H9 (cell line): ENCODE results near the gene GTF3C5. TPM values are rescaled to one million over a fixed set of nuclear protein-coding genes. Genes with fewer than 3 reads are reported as not detected.

Source experiments
- DNase-seq: peaks from one replicate; pipeline ENCODE4 v3.0.0-alpha.2; 2017
- H2AFZ ChIP-seq: one replicate; pipeline ENCODE4 v1.6.1; 2013; ENCODE audit warnings: mild to moderate bottlenecking, low read length, control low read depth, moderate library complexity
- H2AK5ac ChIP-seq: 2 replicates; pipeline ENCODE4 v1.6.1; 2013; ENCODE audit warnings: low read length, control low read depth, mixed read lengths; ENCODE audit not compliant: insufficient read length
- H2BK120ac ChIP-seq: one replicate; pipeline ENCODE4 v1.6.1; 2013; ENCODE audit warnings: low read depth, mild to moderate bottlenecking, low read length, control low read depth, inconsistent platforms; ENCODE audit not compliant: poor library complexity, severe bottlenecking
- H2BK12ac ChIP-seq: 2 replicates; pipeline ENCODE4 v1.6.1; 2013; ENCODE audit warnings: low read length, control low read depth, mixed read lengths, low read depth; ENCODE audit not compliant: insufficient read length
- H2BK15ac ChIP-seq: 2 replicates; pipeline ENCODE4 v1.6.1; 2013; ENCODE audit warnings: low read depth, low read length, control low read depth
- H2BK20ac ChIP-seq: one replicate; pipeline ENCODE4 v1.6.1; 2013; ENCODE audit warnings: low read depth, mild to moderate bottlenecking, low read length, control low read depth, inconsistent platforms; ENCODE audit not compliant: poor library complexity, severe bottlenecking
- H2BK5ac ChIP-seq: 2 replicates; pipeline ENCODE4 v1.6.1; 2013; ENCODE audit warnings: low read length, control low read depth, mixed read lengths; ENCODE audit not compliant: insufficient read length
- H3K14ac ChIP-seq: 2 replicates; pipeline ENCODE4 v1.6.1; 2013; ENCODE audit warnings: low read length, control low read depth; ENCODE audit not compliant: insufficient read depth
- H3K18ac ChIP-seq: 2 replicates; pipeline ENCODE4 v1.6.1; 2013; ENCODE audit warnings: low read depth, mild to moderate bottlenecking, mixed read lengths, low read length, control low read depth; ENCODE audit not compliant: insufficient read length
- H3K23ac ChIP-seq: 2 replicates; pipeline ENCODE4 v1.6.1; 2013; ENCODE audit warnings: low read length, control low read depth, mixed read lengths, low read depth; ENCODE audit not compliant: insufficient read length
- H3K23me2 ChIP-seq: 2 replicates; pipeline ENCODE4 v1.6.1; 2013; ENCODE audit warnings: low read depth, mild to moderate bottlenecking, mixed read lengths, low read length, control low read depth; ENCODE audit not compliant: insufficient read length, poor library complexity, severe bottlenecking
- H3K27ac ChIP-seq: 2 replicates; pipeline ENCODE4 v1.5.1; 2013; ENCODE audit warnings: low read length, control low read depth, mixed read lengths, low read depth; ENCODE audit not compliant: insufficient read length
- H3K27me3 ChIP-seq: 2 replicates; pipeline ENCODE4 v1.6.1; 2013; ENCODE audit warnings: low read length, control low read depth, inconsistent platforms; ENCODE audit not compliant: insufficient read depth
- H3K4ac ChIP-seq: 2 replicates; pipeline ENCODE4 v1.6.1; 2013; ENCODE audit warnings: low read depth, mild to moderate bottlenecking, control low read depth, inconsistent platforms, low read length, moderate library complexity
- H3K4me1 ChIP-seq: 2 replicates; pipeline ENCODE4 v1.6.1; 2013; ENCODE audit warnings: low read length, control low read depth, inconsistent platforms; ENCODE audit not compliant: insufficient read depth
- H3K4me2 ChIP-seq: 2 replicates; pipeline ENCODE4 v1.6.1; 2013; ENCODE audit warnings: low read length, control low read depth, mixed read lengths; ENCODE audit not compliant: insufficient read length, insufficient read depth
- H3K56ac ChIP-seq: 2 replicates; pipeline ENCODE4 v1.6.1; 2013; ENCODE audit warnings: low read depth, mild to moderate bottlenecking, mixed read lengths, low read length, control low read depth; ENCODE audit not compliant: insufficient read length
- H3K79me1 ChIP-seq: 2 replicates; pipeline ENCODE4 v1.6.1; 2013; ENCODE audit warnings: low read depth, mild to moderate bottlenecking, moderate library complexity, low read length, control low read depth, inconsistent platforms; ENCODE audit not compliant: insufficient read depth, poor library complexity, severe bottlenecking
- H3K79me2 ChIP-seq: 2 replicates; pipeline ENCODE4 v1.6.1; 2013; ENCODE audit warnings: low read length, control low read depth, inconsistent platforms; ENCODE audit not compliant: insufficient read depth
- H3K9ac ChIP-seq: 2 replicates; pipeline ENCODE4 v1.6.1; 2013; ENCODE audit warnings: low read length, control low read depth, mixed read lengths; ENCODE audit not compliant: insufficient read length; ENCODE audit errors: extremely low read depth
- H3K9me3 ChIP-seq: one replicate; pipeline ENCODE4 v1.6.1; 2013; ENCODE audit warnings: low read depth, low read length, inconsistent platforms; ENCODE audit not compliant: control insufficient read depth
- H3T11ph ChIP-seq: one replicate; pipeline ENCODE4 v1.6.1; 2013; ENCODE audit warnings: mild to moderate bottlenecking, low read length, control low read depth, inconsistent platforms
- H4K20me1 ChIP-seq: one replicate; pipeline ENCODE4 v1.6.1; 2013; ENCODE audit not compliant: control insufficient read depth, insufficient read length, insufficient read depth
- H4K5ac ChIP-seq: 2 replicates; pipeline ENCODE4 v1.6.1; 2013; ENCODE audit warnings: low read depth, mild to moderate bottlenecking, mixed read lengths, low read length, control low read depth; ENCODE audit not compliant: insufficient read length
- H4K8ac ChIP-seq: replicated peaks from 2 replicates; pipeline ENCODE4 v1.6.1; 2013; ENCODE audit warnings: low read length, control low read depth, mixed read lengths, low read depth; ENCODE audit not compliant: insufficient read length
- H4K91ac ChIP-seq: 2 replicates; pipeline ENCODE4 v1.6.1; 2013; ENCODE audit warnings: low read depth, mild to moderate bottlenecking, moderate library complexity, mixed read lengths, low read length, control low read depth; ENCODE audit not compliant: insufficient read length
- H3K27ac Mint-ChIP-seq, 3 experiments: 2 replicates in 2 of 3; 3 replicates in 1 of 3; pipeline ENCODE4 v1.8.0; 2020 to 2021; ENCODE audit warnings: mixed read lengths in 3 of 3, mild to moderate bottlenecking in 1 of 3, moderate library complexity in 1 of 3
- H3K27me3 Mint-ChIP-seq: 2 replicates; pipeline ENCODE4 v1.8.0; 2021; ENCODE audit warnings: low read depth, mild to moderate bottlenecking, moderate library complexity, mixed read lengths
- H3K36me3 Mint-ChIP-seq, 3 experiments: 2 replicates in 2 of 3; 3 replicates in 1 of 3; pipeline ENCODE4 v1.8.0; 2020 to 2021; ENCODE audit warnings: low read depth in 3 of 3, mixed read lengths in 3 of 3; ENCODE audit not compliant: insufficient read depth in 1 of 3
- H3K4me1 Mint-ChIP-seq, 2 experiments: 2 replicates each; pipeline ENCODE4 v1.8.0; 2020; ENCODE audit warnings: mixed read lengths in 2 of 2
- H3K4me3 Mint-ChIP-seq, 2 experiments: 2 replicates in 1 of 2; 3 replicates in 1 of 2; pipeline ENCODE4 v1.8.0; 2020 to 2021; ENCODE audit warnings: mild to moderate bottlenecking in 2 of 2, mixed read lengths in 2 of 2, moderate library complexity in 1 of 2
- H3K9me3 Mint-ChIP-seq, 2 experiments: 2 replicates in 1 of 2; 3 replicates in 1 of 2; pipeline ENCODE4 v1.8.0; 2020; ENCODE audit warnings: mild to moderate bottlenecking in 2 of 2, mixed read lengths in 2 of 2, moderate library complexity in 1 of 2
- WGBS: extraction: QIAGEN DNeasy Blood & Tissue Kit; methylation state at CpG from one replicate; pipeline ENCODE4 v1.1.7; 2013; ENCODE audit warnings: missing lambda C conversion rate, low lambda C conversion rate, mixed read lengths; ENCODE audit not compliant: insufficient read length; ENCODE audit errors: extremely low coverage; 5-methylcytosine and 5-hydroxymethylcytosine counted together
- total RNA-seq: library from RNA; stranded (reverse); gene quantifications from 2 replicates; pipeline ENCODE4 v1.2.1, GENCODE V29; 2021
- TF ChIP-seq, protein P1 (sequence below): fragments of 200-600 bp; sonication (generic); conservative IDR thresholded peaks from 3 replicates; pipeline ENCODE4 v1.8.0; 2021; ENCODE audit warnings: antibody characterized with exemption, mild to moderate bottlenecking

The GTF3C5 gene
- total RNA-seq, 1 experiment from 2014 or later, result 88.9 TPM

DNA sequence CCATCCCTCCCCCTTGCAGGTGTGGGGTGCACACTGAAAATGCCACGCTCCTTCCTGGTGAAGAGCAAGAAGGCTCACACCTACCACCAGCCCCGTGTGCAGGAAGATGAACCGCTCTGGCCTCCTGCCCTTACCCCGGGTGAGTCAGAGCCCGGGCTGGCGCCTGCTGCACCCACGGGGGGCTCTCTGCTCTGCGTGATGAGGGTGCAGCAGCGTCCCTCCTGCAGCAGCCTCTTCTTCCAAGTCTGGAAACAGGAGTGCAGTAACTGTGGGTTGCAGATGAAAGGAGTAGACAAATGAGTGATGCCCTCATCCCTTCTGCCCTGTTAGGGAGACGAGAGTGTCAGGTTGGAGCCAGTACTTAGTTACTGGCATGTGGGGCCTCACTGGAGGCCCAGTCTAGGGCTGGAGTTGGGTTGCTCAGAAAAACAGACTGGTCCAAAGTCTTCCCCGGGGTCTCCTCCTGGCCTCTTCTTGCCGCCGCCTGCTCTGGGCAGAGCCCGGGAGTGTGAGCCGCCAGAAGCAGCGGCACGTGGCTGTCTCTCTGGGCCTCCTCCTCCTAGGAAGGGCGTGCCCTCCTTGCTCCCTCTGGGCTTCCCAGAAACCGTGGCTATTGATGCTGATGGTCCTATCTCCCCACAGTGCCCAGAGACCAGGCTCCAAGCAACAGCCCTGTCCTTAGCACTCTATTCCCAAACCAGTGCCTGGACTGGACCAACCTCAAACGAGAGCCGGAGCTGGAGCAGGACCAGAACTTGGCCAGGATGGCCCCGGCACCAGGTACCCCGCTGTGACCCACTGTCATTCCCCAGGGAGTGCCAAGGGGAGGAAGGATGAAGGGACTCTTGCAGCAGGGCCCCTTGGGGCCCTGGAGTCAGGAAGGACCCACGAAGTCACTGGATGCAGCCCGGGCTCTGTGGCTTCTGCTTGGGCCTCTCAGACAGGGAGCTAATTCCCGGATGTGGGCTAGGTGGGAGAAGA is 43.9 kb upstream of the GTF3C5 start:
- no peak for DNase-seq
- H3K4me3 Mint-ChIP-seq, result no peak overlapping the region
- H3K9me3 ChIP-seq, result no peaks in the 10 kb centered on the region

More for the DNA sequence above, 43.9 kb upstream of the GTF3C5 start:
- Histone ChIP-seq H3K4me2 (no peak overlapping the region), H3K4me1 (no peaks in the 10 kb centered on the region), H3K9ac (no peak overlapping the region), H3K18ac (no peak overlapping the region), H3K27me3 (no peaks in the 10 kb centered on the region), H3K27ac (no peak overlapping the region), H4K8ac (no peak overlapping the region), H3K4ac (no peak overlapping the region), H2AFZ (no peak overlapping the region), H3K23me2 (no peaks in the 10 kb centered on the region), H4K91ac (no peak overlapping the region), H2BK20ac (no peak overlapping the region), H2BK5ac (no peak overlapping the region), H3T11ph (no peak overlapping the region), H2BK12ac (no peak overlapping the region), H3K79me1 (no peaks in the 10 kb centered on the region), H3K56ac (no peak overlapping the region), H3K14ac (no peak overlapping the region), H2AK5ac (no peak overlapping the region), H4K5ac (no peak overlapping the region), H3K23ac (no peak overlapping the region), H2BK15ac (no peak overlapping the region), H3K79me2 (no peaks in the 10 kb centered on the region), H2BK120ac (no peak overlapping the region), H4K20me1 (no peaks in the 10 kb centered on the region)
- WGBS, result no CpG with 5 or more reads among the region's 26 CpGs
- Mint-ChIP-seq H3K36me3 (no peaks in the 10 kb centered on the region), H3K9me3 (peaks cover 0 to 6% of the 10 kb centered on the region in 2 experiments; a peak in 3 of 5 replicates), H3K27ac (no peak overlapping the region; a peak in 1 of 7 replicates), H3K4me1 (no peaks in the 10 kb centered on the region), H3K27me3 (peaks cover 45% of the 10 kb centered on the region)
- TF ChIP-seq, protein P1, sequence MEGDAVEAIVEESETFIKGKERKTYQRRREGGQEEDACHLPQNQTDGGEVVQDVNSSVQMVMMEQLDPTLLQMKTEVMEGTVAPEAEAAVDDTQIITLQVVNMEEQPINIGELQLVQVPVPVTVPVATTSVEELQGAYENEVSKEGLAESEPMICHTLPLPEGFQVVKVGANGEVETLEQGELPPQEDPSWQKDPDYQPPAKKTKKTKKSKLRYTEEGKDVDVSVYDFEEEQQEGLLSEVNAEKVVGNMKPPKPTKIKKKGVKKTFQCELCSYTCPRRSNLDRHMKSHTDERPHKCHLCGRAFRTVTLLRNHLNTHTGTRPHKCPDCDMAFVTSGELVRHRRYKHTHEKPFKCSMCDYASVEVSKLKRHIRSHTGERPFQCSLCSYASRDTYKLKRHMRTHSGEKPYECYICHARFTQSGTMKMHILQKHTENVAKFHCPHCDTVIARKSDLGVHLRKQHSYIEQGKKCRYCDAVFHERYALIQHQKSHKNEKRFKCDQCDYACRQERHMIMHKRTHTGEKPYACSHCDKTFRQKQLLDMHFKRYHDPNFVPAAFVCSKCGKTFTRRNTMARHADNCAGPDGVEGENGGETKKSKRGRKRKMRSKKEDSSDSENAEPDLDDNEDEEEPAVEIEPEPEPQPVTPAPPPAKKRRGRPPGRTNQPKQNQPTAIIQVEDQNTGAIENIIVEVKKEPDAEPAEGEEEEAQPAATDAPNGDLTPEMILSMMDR, result no peak
